Measurements from ENCODE around the gene SRGAP2C. TPM values are rescaled to one million over a fixed set of nuclear protein-coding genes. Genes with fewer than 3 reads are reported as not detected.
A peak's percentile ranks its signal among the peaks of the same experiment; 100 is the strongest.
"Not testable (repeated sequence)": the region's sequence is repeated elsewhere in the genome, so short reads cannot be mapped to it uniquely, and the experiment has no call there.

SRGAP2C gene
- total RNA-seq, 3 donors from 2014 or later (not counting 1 experiment from before 2014, with no cell fraction given): 12.0 to 24.0 (median 17.5) TPM

DNA sequence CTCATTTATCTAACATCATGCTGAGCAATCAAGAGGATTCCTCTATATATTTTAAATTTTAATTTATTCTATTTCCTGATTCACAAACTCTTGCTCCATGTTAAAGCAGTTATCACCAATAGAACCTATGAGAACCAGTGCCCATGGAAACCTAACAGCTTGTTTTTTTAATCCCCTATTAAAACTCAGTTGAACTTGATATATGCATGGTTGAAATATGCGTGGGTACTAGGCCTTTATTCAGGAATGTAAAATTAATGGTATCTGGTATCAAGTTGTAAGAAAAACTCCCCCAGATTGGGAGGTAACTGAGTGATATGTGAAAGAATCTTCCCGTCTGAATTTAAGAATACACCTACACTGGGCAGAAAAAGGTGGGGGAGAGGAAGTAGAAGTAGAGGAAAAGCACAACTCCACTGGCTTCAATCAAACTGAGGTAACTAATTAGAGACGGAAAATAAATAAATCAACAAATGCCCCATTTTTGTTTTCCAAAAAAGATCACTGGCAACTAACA lies 16.6 kb upstream of the SRGAP2C start:
- H3K36me3 ChIP-seq (ENCODE audit: control insufficient read depth, insufficient read depth, low read length); intact Hi-C loops (cut with micrococcal nuclease); H3K27me3 ChIP-seq (ENCODE audit: control insufficient read depth, insufficient read depth, low read length); H3K9me3 Mint-ChIP-seq; H3K36me3 Mint-ChIP-seq; H3K9me3 ChIP-seq (ENCODE audit: control insufficient read depth, insufficient read depth, low read length); H3K27ac ChIP-seq (ENCODE audit: low read length); ATAC-seq; H3K4me3 ChIP-seq (ENCODE audit: low read length); H3K4me1 ChIP-seq (ENCODE audit: control insufficient read depth, insufficient read depth, low read length); DNase-seq; H3K27me3 Mint-ChIP-seq (ENCODE audit: low read depth in 2 of 2); H3K27ac Mint-ChIP-seq; H3K4me3 Mint-ChIP-seq; H3K4me1 Mint-ChIP-seq: not testable (repeated sequence)
- WGBS (ENCODE audit: insufficient coverage): no CpG with 5 or more reads among the region's 3 CpGs

DNA sequence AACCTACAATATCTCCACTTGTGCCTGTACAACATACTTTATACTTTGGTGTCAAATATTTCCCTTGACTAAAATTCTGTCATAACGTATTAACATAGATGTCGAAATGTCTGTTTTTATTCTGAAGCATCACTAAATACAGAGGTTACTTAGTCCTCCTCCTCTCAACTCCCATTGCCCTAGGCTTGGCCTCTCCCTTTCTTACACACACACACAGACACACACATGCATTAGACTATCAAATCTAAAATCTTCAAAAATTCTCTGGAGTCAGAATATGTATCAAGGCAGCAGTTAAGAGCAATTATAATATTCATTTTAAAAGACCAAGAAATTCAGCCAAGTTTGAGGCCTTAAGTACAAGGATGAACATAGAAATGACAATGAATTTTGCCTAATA lies 8.1 kb upstream of the SRGAP2C start:
- H3K9me3 Mint-ChIP-seq; H3K27me3 Mint-ChIP-seq (ENCODE audit: low read depth in 2 of 2); H3K36me3 Mint-ChIP-seq; ATAC-seq; H3K4me1 ChIP-seq (ENCODE audit: control insufficient read depth, insufficient read depth, low read length); DNase-seq; H3K4me3 Mint-ChIP-seq; H3K36me3 ChIP-seq (ENCODE audit: control insufficient read depth, insufficient read depth, low read length); H3K4me1 Mint-ChIP-seq; intact Hi-C loops (cut with micrococcal nuclease); H3K27ac ChIP-seq (ENCODE audit: low read length); H3K9me3 ChIP-seq (ENCODE audit: control insufficient read depth, insufficient read depth, low read length); H3K27me3 ChIP-seq (ENCODE audit: control insufficient read depth, insufficient read depth, low read length); H3K27ac Mint-ChIP-seq; H3K4me3 ChIP-seq (ENCODE audit: low read length): not testable (repeated sequence)
- WGBS (ENCODE audit: insufficient coverage): 100% methylated on average over 2 of the region's 2 CpGs

DNA sequence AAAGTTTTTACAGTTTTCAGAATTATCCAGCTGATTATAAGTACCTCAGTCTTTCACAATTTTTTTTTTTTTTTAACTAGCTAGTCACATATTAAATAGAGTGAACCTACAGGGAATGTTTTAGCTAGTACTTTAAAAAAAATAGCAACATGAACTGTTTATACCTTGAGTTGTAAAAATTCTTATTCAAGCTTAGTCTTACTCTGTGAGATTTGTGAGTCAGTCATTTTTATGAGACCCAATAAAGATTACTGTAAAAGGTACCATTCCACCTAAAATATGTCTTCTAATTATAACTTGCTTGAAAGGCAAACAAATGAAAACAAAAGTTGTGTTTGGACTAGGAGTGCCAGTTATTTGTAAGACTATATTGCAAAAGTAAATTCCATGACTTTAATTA lies 6.6 kb upstream of the SRGAP2C start:
- H3K27me3 Mint-ChIP-seq (ENCODE audit: low read depth in 2 of 2); intact Hi-C loops (cut with micrococcal nuclease); H3K27ac ChIP-seq (ENCODE audit: low read length); DNase-seq; H3K4me3 Mint-ChIP-seq; H3K4me1 ChIP-seq (ENCODE audit: control insufficient read depth, insufficient read depth, low read length); H3K27me3 ChIP-seq (ENCODE audit: control insufficient read depth, insufficient read depth, low read length); H3K9me3 Mint-ChIP-seq; H3K36me3 Mint-ChIP-seq; H3K4me3 ChIP-seq (ENCODE audit: low read length); H3K4me1 Mint-ChIP-seq; H3K36me3 ChIP-seq (ENCODE audit: control insufficient read depth, insufficient read depth, low read length); H3K9me3 ChIP-seq (ENCODE audit: control insufficient read depth, insufficient read depth, low read length); ATAC-seq; H3K27ac Mint-ChIP-seq: not testable (repeated sequence)

DNA sequence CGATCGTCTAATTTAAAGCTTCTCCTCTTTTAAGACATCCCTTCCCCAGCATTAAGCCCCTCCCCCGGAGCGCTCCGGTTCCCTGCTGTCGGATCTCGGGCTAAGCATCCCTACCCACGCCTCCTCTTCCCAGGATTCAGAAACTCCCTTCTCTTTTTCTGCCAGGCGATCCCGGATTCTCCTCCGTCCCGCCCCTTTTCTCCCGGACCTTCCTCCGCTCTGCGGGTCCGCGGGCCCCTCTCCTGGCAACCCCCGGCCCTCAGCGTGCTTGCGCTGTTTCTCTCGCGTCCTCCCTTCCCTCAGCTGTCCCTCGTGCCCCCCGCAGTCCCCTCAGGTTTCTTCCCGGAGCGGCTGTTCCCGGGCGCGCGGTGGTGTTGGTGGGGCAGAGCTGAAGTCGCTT lies 908 bp upstream of the SRGAP2C start:
- WGBS (ENCODE audit: insufficient coverage): no CpG with 5 or more reads among the region's 31 CpGs
- H3K9me3 ChIP-seq (ENCODE audit: control insufficient read depth, insufficient read depth, low read length); ATAC-seq; H3K27me3 Mint-ChIP-seq (ENCODE audit: low read depth in 2 of 2); H3K36me3 Mint-ChIP-seq; intact Hi-C loops (cut with micrococcal nuclease); H3K9me3 Mint-ChIP-seq; H3K27me3 ChIP-seq (ENCODE audit: control insufficient read depth, insufficient read depth, low read length); H3K27ac ChIP-seq (ENCODE audit: low read length); H3K36me3 ChIP-seq (ENCODE audit: control insufficient read depth, insufficient read depth, low read length); H3K4me1 ChIP-seq (ENCODE audit: control insufficient read depth, insufficient read depth, low read length); H3K27ac Mint-ChIP-seq; H3K4me1 Mint-ChIP-seq: not testable (repeated sequence)
- peak in 1 of 2 donors; percentile 0 for DNase-seq
- H3K4me3 Mint-ChIP-seq: peak overlapping the region; percentile 37
- H3K4me3 ChIP-seq (ENCODE audit: low read length): peak overlapping the region; percentile 27

- H3K4me1 ChIP-seq (ENCODE audit: control insufficient read depth, insufficient read depth, low read length); H3K27me3 ChIP-seq (ENCODE audit: control insufficient read depth, insufficient read depth, low read length); H3K36me3 ChIP-seq (ENCODE audit: control insufficient read depth, insufficient read depth, low read length); intact Hi-C loops (cut with micrococcal nuclease); H3K9me3 ChIP-seq (ENCODE audit: control insufficient read depth, insufficient read depth, low read length); H3K9me3 Mint-ChIP-seq; ATAC-seq; H3K27me3 Mint-ChIP-seq (ENCODE audit: low read depth in 2 of 2); H3K36me3 Mint-ChIP-seq; H3K4me1 Mint-ChIP-seq; DNase-seq: not testable (repeated sequence)
- peak overlapping the region; percentile 65 for H3K27ac ChIP-seq (ENCODE audit: low read length)
- H3K4me3 Mint-ChIP-seq: peak overlapping the region; percentile 95
- H3K4me3 ChIP-seq (ENCODE audit: low read length): peak overlapping the region; percentile 54
- peak overlapping the region; percentile 75 to 83 for H3K27ac Mint-ChIP-seq
- WGBS (ENCODE audit: insufficient coverage): no CpG with 5 or more reads among the region's 48 CpGs
Observed at GRCh38 chr1:121185140-121185708, 449 bp downstream of the SRGAP2C start.

DNA sequence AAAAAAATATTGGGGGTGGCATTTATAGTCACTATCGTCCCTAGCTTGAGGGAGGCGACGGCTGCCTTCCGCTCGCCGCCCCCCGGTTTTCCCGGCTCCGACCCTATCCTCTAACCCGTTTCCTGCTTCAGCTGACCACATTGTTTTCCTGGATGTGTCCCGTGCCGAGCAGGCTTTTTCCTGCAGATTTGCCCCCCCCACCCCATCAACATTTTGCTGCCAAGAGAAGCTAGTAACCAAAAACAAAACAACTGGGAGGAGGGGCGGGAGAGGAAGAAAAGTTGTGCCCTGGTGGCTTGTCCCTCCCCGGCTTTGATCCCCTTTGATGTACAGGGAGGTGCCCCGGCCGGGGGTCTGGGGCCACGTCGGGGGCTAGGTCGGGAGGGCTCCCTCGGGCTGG lies 1.4 kb downstream of the SRGAP2C start:
- H3K4me3 ChIP-seq (ENCODE audit: low read length); H3K27ac Mint-ChIP-seq; DNase-seq; H3K36me3 Mint-ChIP-seq; ATAC-seq; H3K4me1 ChIP-seq (ENCODE audit: control insufficient read depth, insufficient read depth, low read length); H3K4me1 Mint-ChIP-seq; H3K27ac ChIP-seq (ENCODE audit: low read length); H3K27me3 ChIP-seq (ENCODE audit: control insufficient read depth, insufficient read depth, low read length); H3K9me3 ChIP-seq (ENCODE audit: control insufficient read depth, insufficient read depth, low read length); intact Hi-C loops (cut with micrococcal nuclease); H3K9me3 Mint-ChIP-seq; H3K36me3 ChIP-seq (ENCODE audit: control insufficient read depth, insufficient read depth, low read length); H3K27me3 Mint-ChIP-seq (ENCODE audit: low read depth in 2 of 2): not testable (repeated sequence)
- peak overlapping the region; percentile 90 for H3K4me3 Mint-ChIP-seq
- no CpG with 5 or more reads among the region's 20 CpGs for WGBS (ENCODE audit: insufficient coverage)

- H3K27ac ChIP-seq (ENCODE audit: low read length); H3K9me3 Mint-ChIP-seq; intact Hi-C loops (cut with micrococcal nuclease); H3K4me1 Mint-ChIP-seq; H3K27me3 Mint-ChIP-seq (ENCODE audit: low read depth in 2 of 2); H3K36me3 ChIP-seq (ENCODE audit: control insufficient read depth, insufficient read depth, low read length); ATAC-seq; H3K4me3 ChIP-seq (ENCODE audit: low read length); H3K4me1 ChIP-seq (ENCODE audit: control insufficient read depth, insufficient read depth, low read length); H3K36me3 Mint-ChIP-seq; H3K27ac Mint-ChIP-seq; H3K27me3 ChIP-seq (ENCODE audit: control insufficient read depth, insufficient read depth, low read length); H3K4me3 Mint-ChIP-seq; H3K9me3 ChIP-seq (ENCODE audit: control insufficient read depth, insufficient read depth, low read length); DNase-seq: not testable (repeated sequence)
- 100% methylated on average over 1 of the region's 5 CpGs for WGBS (ENCODE audit: insufficient coverage)
Observed at GRCh38 chr1:121187914-121188313, 3.1 kb downstream of the SRGAP2C start.

- H3K27ac ChIP-seq (ENCODE audit: low read length); ATAC-seq; H3K4me3 Mint-ChIP-seq; H3K9me3 Mint-ChIP-seq; H3K27ac Mint-ChIP-seq; H3K27me3 Mint-ChIP-seq (ENCODE audit: low read depth in 2 of 2); H3K27me3 ChIP-seq (ENCODE audit: control insufficient read depth, insufficient read depth, low read length); H3K4me1 Mint-ChIP-seq; DNase-seq; H3K36me3 Mint-ChIP-seq; H3K4me1 ChIP-seq (ENCODE audit: control insufficient read depth, insufficient read depth, low read length); H3K4me3 ChIP-seq (ENCODE audit: low read length); intact Hi-C loops (cut with micrococcal nuclease); H3K9me3 ChIP-seq (ENCODE audit: control insufficient read depth, insufficient read depth, low read length); H3K36me3 ChIP-seq (ENCODE audit: control insufficient read depth, insufficient read depth, low read length): not testable (repeated sequence)
- WGBS (ENCODE audit: insufficient coverage): no CpG with 5 or more reads among the region's 2 CpGs
Observed at GRCh38 chr1:121192512-121192911, 7.7 kb downstream of the SRGAP2C start.
